ENCODE results near the gene SLC35A3.

DNA sequence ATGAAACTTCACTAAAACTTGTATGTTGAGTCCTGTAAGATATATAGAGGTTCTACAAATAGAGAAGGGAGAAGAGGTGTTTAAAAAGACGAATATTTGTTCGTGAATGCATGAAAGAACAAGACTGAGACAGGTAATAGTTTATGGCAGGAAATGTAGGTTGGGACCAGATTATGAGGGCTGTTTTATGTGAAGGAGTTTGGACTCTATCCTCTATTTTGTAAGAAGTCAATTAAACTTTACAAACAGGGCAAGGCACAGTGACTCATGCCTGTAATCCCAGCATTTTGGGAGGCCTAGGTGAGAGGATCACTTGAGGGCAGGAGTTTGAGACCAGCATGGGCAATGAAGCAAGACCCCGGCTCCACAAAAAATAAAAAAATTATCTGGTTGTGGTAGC, 5.7 kb downstream of the SLC35A3 start:
- TF ChIP-seq, protein P1, sequence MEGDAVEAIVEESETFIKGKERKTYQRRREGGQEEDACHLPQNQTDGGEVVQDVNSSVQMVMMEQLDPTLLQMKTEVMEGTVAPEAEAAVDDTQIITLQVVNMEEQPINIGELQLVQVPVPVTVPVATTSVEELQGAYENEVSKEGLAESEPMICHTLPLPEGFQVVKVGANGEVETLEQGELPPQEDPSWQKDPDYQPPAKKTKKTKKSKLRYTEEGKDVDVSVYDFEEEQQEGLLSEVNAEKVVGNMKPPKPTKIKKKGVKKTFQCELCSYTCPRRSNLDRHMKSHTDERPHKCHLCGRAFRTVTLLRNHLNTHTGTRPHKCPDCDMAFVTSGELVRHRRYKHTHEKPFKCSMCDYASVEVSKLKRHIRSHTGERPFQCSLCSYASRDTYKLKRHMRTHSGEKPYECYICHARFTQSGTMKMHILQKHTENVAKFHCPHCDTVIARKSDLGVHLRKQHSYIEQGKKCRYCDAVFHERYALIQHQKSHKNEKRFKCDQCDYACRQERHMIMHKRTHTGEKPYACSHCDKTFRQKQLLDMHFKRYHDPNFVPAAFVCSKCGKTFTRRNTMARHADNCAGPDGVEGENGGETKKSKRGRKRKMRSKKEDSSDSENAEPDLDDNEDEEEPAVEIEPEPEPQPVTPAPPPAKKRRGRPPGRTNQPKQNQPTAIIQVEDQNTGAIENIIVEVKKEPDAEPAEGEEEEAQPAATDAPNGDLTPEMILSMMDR (IDR thresholded peaks at IDR 0.05): no peak
- no peak for TF ChIP-seq POLR2A (IDR thresholded peaks at IDR 0.05)

All from thyroid gland (tissue), 4 donors.